CD4-positive, alpha-beta memory T cell (primary cell): Measurements from ENCODE around the gene PFN3. TPM values are rescaled to one million over a fixed set of nuclear protein-coding genes. Genes with fewer than 3 reads are reported as not detected.

Source experiments
- CTCF ChIA-PET: fragments of 350-600 bp; sonication (Branson Sonifier 250); formaldehyde crosslinking; loops from one replicate; lab custom pipeline; 2021; ENCODE audit warnings: inconsistent platforms; ENCODE audit not compliant: partially characterized antibody; lab: Charles Lee
- POLR2A ChIA-PET: fragments of 350-600 bp; sonication (Branson Sonifier 250); formaldehyde crosslinking; loops from one replicate; lab custom pipeline; 2021; ENCODE audit not compliant: partially characterized antibody; lab: Charles Lee
- DNase-seq, 5 donors: peaks; one replicate each; pipeline versions ENCODE4 v3.0.0 to v3.0.0-alpha.2; 2020 to 2022; ENCODE audit warnings: mixed read lengths in 1 of 5
- H3K27ac ChIP-seq: one replicate; pipeline ENCODE4 v1.7.0; 2013; ENCODE audit warnings: low read depth, low read length
- H3K27me3 ChIP-seq: 2 replicates; pipeline ENCODE4 v1.7.0; 2013; ENCODE audit warnings: mild to moderate bottlenecking, low read length, moderate library complexity; ENCODE audit not compliant: insufficient read depth
- H3K36me3 ChIP-seq: 2 replicates; pipeline ENCODE4 v1.7.0; 2013; ENCODE audit warnings: mild to moderate bottlenecking, low read length, moderate library complexity; ENCODE audit not compliant: insufficient read depth
- H3K4me1 ChIP-seq: 2 replicates; pipeline ENCODE4 v1.7.0; 2013; ENCODE audit warnings: mild to moderate bottlenecking, low read length, moderate library complexity; ENCODE audit not compliant: insufficient read depth
- H3K4me3 ChIP-seq, 2 donors: one replicate each; pipeline ENCODE4 v1.7.0; 2013; ENCODE audit warnings: low read length in 2 of 2, mild to moderate bottlenecking in 1 of 2
- H3K9me3 ChIP-seq, 2 donors: one replicate each; pipeline ENCODE4 v1.7.0; 2013; ENCODE audit warnings: low read length in 2 of 2, control low read depth in 1 of 2; ENCODE audit not compliant: control insufficient read depth in 1 of 2
- H3K27ac Mint-ChIP-seq, 7 donors: one replicate each; pipeline ENCODE4 v1.8.0; 2020 to 2021; ENCODE audit warnings: mixed read lengths in 7 of 7, mild to moderate bottlenecking in 6 of 7, inconsistent platforms in 3 of 7, moderate library complexity in 3 of 7
- H3K27me3 Mint-ChIP-seq, 2 donors: one replicate each; pipeline ENCODE4 v1.8.0; 2020 to 2021; ENCODE audit warnings: mixed read lengths in 2 of 2
- H3K36me3 Mint-ChIP-seq, 2 donors: one replicate each; pipeline ENCODE4 v1.8.0; 2020 to 2021; ENCODE audit warnings: mixed read lengths in 2 of 2, inconsistent platforms in 1 of 2, mild to moderate bottlenecking in 1 of 2
- H3K4me1 Mint-ChIP-seq, 4 donors: one replicate each; pipeline ENCODE4 v1.8.0; 2020 to 2021; ENCODE audit warnings: mixed read lengths in 4 of 4, mild to moderate bottlenecking in 1 of 4
- H3K4me3 Mint-ChIP-seq, 8 donors: one replicate each; pipeline ENCODE4 v1.8.0; 2020 to 2021; ENCODE audit warnings: mixed read lengths in 8 of 8, mild to moderate bottlenecking in 7 of 8, moderate library complexity in 6 of 8, inconsistent platforms in 3 of 8
- H3K9me3 Mint-ChIP-seq, 8 donors: one replicate each; pipeline ENCODE4 v1.8.0; 2020 to 2021; ENCODE audit warnings: mixed read lengths in 8 of 8, mild to moderate bottlenecking in 5 of 8, inconsistent platforms in 3 of 8, moderate library complexity in 1 of 8
- intact Hi-C: fragments of 100-400 bp; cut with micrococcal nuclease; formaldehyde crosslinking; loops from one replicate; pipeline ENCODE4 v1.15.1; 2023
- polyA plus RNA-seq, 2 donors: library from polyadenylated mRNA; unstranded; fragments of 300-500 nt; fragmentation: Illumina TruSeq; gene quantifications; one replicate each; pipeline ENCODE4 v1.2.3, GENCODE V29; 2021
- total RNA-seq, 2 experiments: library from RNA; stranded (reverse); gene quantifications; one replicate each; pipeline ENCODE4 v1.2.3, GENCODE V29; 2021

Gene PFN3
- total and polyA plus RNA-seq, 4 experiments from 2014 or later = not detected

- Mint-ChIP-seq H3K36me3 (no peaks in the 10 kb centered on the region), H3K4me1 (peaks cover 31 to 58% (median 38%) of the 10 kb centered on the region in 4 donors), H3K27me3 (no peaks in the 10 kb centered on the region), H3K4me3 (peak overlapping the region in 7 of 8 donors; percentile 68 to 88 (median 79)), H3K9me3 (no peaks in the 10 kb centered on the region), H3K27ac (peak overlapping the region; percentile 79 to 98 (median 96))
- intact Hi-C loops = loop anchor here (1.0 to 5.0 kb wide), 6 partner anchors 12 to 111 kb away; partner anchors contain the start of genes PDLIM7 and RGS14
- no peak overlapping the region for H3K4me3 ChIP-seq
- DNase-seq = peak; percentile 86 to 89 (median 88)
- no peaks in the 10 kb centered on the region for H3K27me3 ChIP-seq
- H3K36me3 ChIP-seq = no peaks in the 10 kb centered on the region
- H3K9me3 ChIP-seq = no peaks in the 10 kb centered on the region
- ChIA-PET POLR2A (interaction anchor here (0.6 to 10.3 kb wide), 23 partner anchors 12 to 116 kb away, joined by 3 to 138 read pairs (median 8); partner anchors contain the start of genes F12, GRK6, LMAN2 and PDLIM7), CTCF (interaction anchor here (0.7 to 11.6 kb wide), 53 partner anchors 9 to 276 kb away, joined by 3 to 295 read pairs (median 5); partner anchors contain the start of genes DBN1, DDX41, GRK6 and LMAN2)
- H3K4me1 ChIP-seq = peaks cover 49% of the 10 kb centered on the region
- H3K27ac ChIP-seq = peak overlapping the region; percentile 71
These were observed 9.8 kb downstream of the PFN3 start for GRCh38 chr5:177390363-177391300.

GRCh38 chr5:177389241-177390169, 11.0 kb downstream of the PFN3 start:
- peaks cover 58% of the 10 kb centered on the region for H3K4me1 ChIP-seq
- no peaks in the 10 kb centered on the region for H3K9me3 ChIP-seq

GRCh38 chr5:177388521-177389052, 11.9 kb downstream of the PFN3 start:
- DNase-seq = peak in 1 of 5 donors; percentile 34
- Mint-ChIP-seq H3K27ac (peak overlapping the region; percentile 79 to 98 (median 96)), H3K4me1 (peaks cover 36 to 69% (median 43%) of the 10 kb centered on the region in 4 donors), H3K9me3 (peaks cover 0 to 1% (median 0%) of the 10 kb centered on the region in 8 donors), H3K4me3 (peak overlapping the region in 7 of 8 donors; percentile 64 to 82 (median 78)), H3K27me3 (no peaks in the 10 kb centered on the region), H3K36me3 (no peaks in the 10 kb centered on the region)
- Histone ChIP-seq H3K4me3 (no peak overlapping the region), H3K27me3 (no peaks in the 10 kb centered on the region), H3K4me1 (peaks cover 58% of the 10 kb centered on the region), H3K9me3 (no peaks in the 10 kb centered on the region), H3K36me3 (no peaks in the 10 kb centered on the region), H3K27ac (peak overlapping the region; percentile 71)
- POLR2A ChIA-PET = interaction anchor here (0.8 to 10.3 kb wide), 13 partner anchors 10 to 113 kb away, joined by 4 to 138 read pairs (median 34); partner anchors contain the start of genes GRK6, LMAN2, MXD3 and PFN3
- intact Hi-C loops = loop anchor here (1.0 to 2.0 kb wide), 2 partner anchors 9 to 16 kb away; no protein-coding TSS in a partner anchor
- CTCF ChIA-PET = interaction anchor here (1.0 to 11.6 kb wide), 22 partner anchors 10 to 275 kb away, joined by 3 to 295 read pairs (median 23); partner anchors contain the start of genes GRK6, LMAN2, PDLIM7 and PFN3

More at GRCh38 chr5:177389241-177390169, 11.0 kb downstream of the PFN3 start:
- peak; percentile 73 to 88 (median 80) for DNase-seq
- H3K27ac Mint-ChIP-seq = peak overlapping the region; percentile 79 to 98 (median 96)
- H3K4me3 ChIP-seq = peak overlapping the region in 1 of 2 donors; percentile 4
- intact Hi-C loops = loop anchor here (1.0 to 5.0 kb wide), 8 partner anchors 10 to 112 kb away; partner anchors contain the start of genes PDLIM7 and RGS14
- H3K36me3 Mint-ChIP-seq = no peaks in the 10 kb centered on the region
- ChIA-PET POLR2A (interaction anchor here (0.7 to 10.3 kb wide), 23 partner anchors 11 to 112 kb away, joined by 3 to 138 read pairs (median 8); partner anchors contain the start of genes F12, GRK6, LMAN2 and MXD3), CTCF (interaction anchor here (1.0 to 11.6 kb wide), 36 partner anchors 11 to 276 kb away, joined by 3 to 295 read pairs (median 7); partner anchors contain the start of genes DDX41, F12, GRK6 and LMAN2)
- H3K9me3 Mint-ChIP-seq = no peaks in the 10 kb centered on the region
- peak overlapping the region; percentile 71 for H3K27ac ChIP-seq
- no peaks in the 10 kb centered on the region for H3K27me3 ChIP-seq
- peaks cover 33 to 65% (median 43%) of the 10 kb centered on the region in 4 donors for H3K4me1 Mint-ChIP-seq
- no peaks in the 10 kb centered on the region for H3K36me3 ChIP-seq
- H3K4me3 Mint-ChIP-seq = peak overlapping the region; percentile 62 to 88 (median 78)
- H3K27me3 Mint-ChIP-seq = no peaks in the 10 kb centered on the region

GRCh38 chr5:177387405-177387804, 13.1 kb downstream of the PFN3 start:
- Mint-ChIP-seq H3K9me3 (peaks cover 0 to 1% (median 0%) of the 10 kb centered on the region in 8 donors), H3K27me3 (no peaks in the 10 kb centered on the region), H3K4me3 (no peak overlapping the region), H3K4me1 (peaks cover 37 to 72% (median 45%) of the 10 kb centered on the region in 4 donors), H3K36me3 (no peaks in the 10 kb centered on the region), H3K27ac (peak overlapping the region in 4 of 7 donors; percentile 12 to 50 (median 20))
- ChIA-PET POLR2A (interaction anchor here (3.8 to 10.3 kb wide), 4 partner anchors 16 to 67 kb away, joined by 33 to 138 read pairs (median 76); partner anchors contain the start of genes PFN3 and RGS14), CTCF (interaction anchor here (1.4 to 11.6 kb wide), 5 partner anchors 16 to 69 kb away, joined by 3 to 295 read pairs (median 140); partner anchors contain the start of gene PFN3)
- DNase-seq = no peak
- no peak overlapping the region for H3K4me3 ChIP-seq
- H3K9me3 ChIP-seq = no peaks in the 10 kb centered on the region
- intact Hi-C loops = no loop called here
- H3K36me3 ChIP-seq = no peaks in the 10 kb centered on the region
- H3K27ac ChIP-seq = peak overlapping the region; percentile 71
- H3K4me1 ChIP-seq = peaks cover 58% of the 10 kb centered on the region
- no peaks in the 10 kb centered on the region for H3K27me3 ChIP-seq

GRCh38 chr5:177386542-177386941, 13.9 kb downstream of the PFN3 start:
- no peak overlapping the region for H3K4me3 Mint-ChIP-seq
- intact Hi-C loops = no loop called here
- CTCF ChIA-PET = interaction anchor here (1.0 to 11.6 kb wide), 7 partner anchors 15 to 78 kb away, joined by 3 to 295 read pairs (median 27); partner anchors contain the start of gene PFN3
- no peaks in the 10 kb centered on the region for H3K27me3 Mint-ChIP-seq
- Histone ChIP-seq H3K27me3 (no peaks in the 10 kb centered on the region), H3K9me3 (no peaks in the 10 kb centered on the region), H3K4me1 (peaks cover 58% of the 10 kb centered on the region), H3K36me3 (no peaks in the 10 kb centered on the region), H3K4me3 (no peak overlapping the region), H3K27ac (no peak overlapping the region)
- peaks cover 39 to 75% (median 44%) of the 10 kb centered on the region in 4 donors for H3K4me1 Mint-ChIP-seq
- POLR2A ChIA-PET = interaction anchor here (0.7 to 10.3 kb wide), 5 partner anchors 14 to 46 kb away, joined by 3 to 138 read pairs (median 6); partner anchors contain the start of gene PFN3
- H3K36me3 Mint-ChIP-seq = no peaks in the 10 kb centered on the region
- peak overlapping the region in 1 of 7 donors; percentile 21 for H3K27ac Mint-ChIP-seq
- peaks cover 0 to 1% (median 0%) of the 10 kb centered on the region in 8 donors for H3K9me3 Mint-ChIP-seq
- peak in 1 of 5 donors; percentile 18 for DNase-seq
